ENCODE results near the gene C9orf40.

- no peak for TF ChIP-seq CTCF (IDR thresholded peaks at IDR 0.05)
- TF ChIP-seq, protein P1, sequence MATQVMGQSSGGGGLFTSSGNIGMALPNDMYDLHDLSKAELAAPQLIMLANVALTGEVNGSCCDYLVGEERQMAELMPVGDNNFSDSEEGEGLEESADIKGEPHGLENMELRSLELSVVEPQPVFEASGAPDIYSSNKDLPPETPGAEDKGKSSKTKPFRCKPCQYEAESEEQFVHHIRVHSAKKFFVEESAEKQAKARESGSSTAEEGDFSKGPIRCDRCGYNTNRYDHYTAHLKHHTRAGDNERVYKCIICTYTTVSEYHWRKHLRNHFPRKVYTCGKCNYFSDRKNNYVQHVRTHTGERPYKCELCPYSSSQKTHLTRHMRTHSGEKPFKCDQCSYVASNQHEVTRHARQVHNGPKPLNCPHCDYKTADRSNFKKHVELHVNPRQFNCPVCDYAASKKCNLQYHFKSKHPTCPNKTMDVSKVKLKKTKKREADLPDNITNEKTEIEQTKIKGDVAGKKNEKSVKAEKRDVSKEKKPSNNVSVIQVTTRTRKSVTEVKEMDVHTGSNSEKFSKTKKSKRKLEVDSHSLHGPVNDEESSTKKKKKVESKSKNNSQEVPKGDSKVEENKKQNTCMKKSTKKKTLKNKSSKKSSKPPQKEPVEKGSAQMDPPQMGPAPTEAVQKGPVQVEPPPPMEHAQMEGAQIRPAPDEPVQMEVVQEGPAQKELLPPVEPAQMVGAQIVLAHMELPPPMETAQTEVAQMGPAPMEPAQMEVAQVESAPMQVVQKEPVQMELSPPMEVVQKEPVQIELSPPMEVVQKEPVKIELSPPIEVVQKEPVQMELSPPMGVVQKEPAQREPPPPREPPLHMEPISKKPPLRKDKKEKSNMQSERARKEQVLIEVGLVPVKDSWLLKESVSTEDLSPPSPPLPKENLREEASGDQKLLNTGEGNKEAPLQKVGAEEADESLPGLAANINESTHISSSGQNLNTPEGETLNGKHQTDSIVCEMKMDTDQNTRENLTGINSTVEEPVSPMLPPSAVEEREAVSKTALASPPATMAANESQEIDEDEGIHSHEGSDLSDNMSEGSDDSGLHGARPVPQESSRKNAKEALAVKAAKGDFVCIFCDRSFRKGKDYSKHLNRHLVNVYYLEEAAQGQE (IDR thresholded peaks at IDR 0.05; ENCODE audit: insufficient read depth in 1 of 2, low read depth in 2 of 2, low read length in 1 of 2): no peak
- no peak for TF ChIP-seq POLR2AphosphoS5 (IDR thresholded peaks at IDR 0.05; ENCODE audit: low read depth, low read length)
- TF ChIP-seq SIN3A (IDR thresholded peaks at IDR 0.05; ENCODE audit: borderline replicate concordance, insufficient read depth, low read depth, low read length): no peak
- TF ChIP-seq TCF7L2 (IDR thresholded peaks at IDR 0.05; ENCODE audit: low read depth, low read length): no peak
Measured at GRCh38 chr9:74908665-74909064, 44.0 kb downstream of the C9orf40 start.

Data from Panc1 (cell line).